GM19468 (cell line): Measurements from ENCODE around the gene ARHGAP35.
A peak's percentile ranks its signal among the peaks of the same experiment; 100 is the strongest.
"Not testable (repeated sequence)": the region's sequence is repeated elsewhere in the genome, so short reads cannot be mapped to it uniquely, and the experiment has no call there.

Source experiments
- ATAC-seq: cut with Tn5 transposase; IDR thresholded peaks from one replicate; pipeline ENCODE4 v1.9.1; 2021; ENCODE audit warnings: mild to moderate bottlenecking, moderate library complexity, moderate number of reproducible peaks; ENCODE audit not compliant: unreplicated experiment; ENCODE audit errors: extremely low read depth

Gene ARHGAP35

DNA sequence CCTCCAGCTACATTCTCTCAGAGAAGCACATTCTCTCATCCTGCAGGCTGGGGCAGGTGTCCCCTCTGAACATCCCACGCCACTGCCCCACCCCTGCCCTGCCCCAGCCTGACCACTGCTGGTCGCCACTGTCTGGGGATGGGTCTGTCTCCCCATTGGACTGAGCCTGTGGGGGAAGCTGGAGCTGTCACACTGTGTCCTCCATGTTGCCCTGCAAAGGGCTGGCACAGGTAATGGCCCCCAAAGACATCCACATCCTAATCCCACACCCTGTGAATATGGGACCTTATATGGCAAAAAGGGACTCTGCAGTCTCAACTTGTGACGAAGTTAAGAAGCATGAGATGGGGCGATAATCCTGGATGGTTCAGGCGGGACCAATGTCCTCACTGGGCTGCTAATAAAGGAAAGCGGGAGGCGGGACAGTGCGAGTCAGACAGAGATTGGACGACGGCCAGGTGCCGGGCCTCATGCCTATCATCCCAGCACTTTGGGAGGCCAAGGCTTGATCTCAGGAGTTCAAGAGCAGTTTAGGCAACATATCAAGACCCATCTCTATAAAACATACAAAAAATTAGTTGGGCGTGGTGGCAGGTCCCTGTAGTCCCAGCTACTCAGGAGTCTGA is 19.2 kb upstream of the ARHGAP35 start:
- no peak for ATAC-seq

DNA sequence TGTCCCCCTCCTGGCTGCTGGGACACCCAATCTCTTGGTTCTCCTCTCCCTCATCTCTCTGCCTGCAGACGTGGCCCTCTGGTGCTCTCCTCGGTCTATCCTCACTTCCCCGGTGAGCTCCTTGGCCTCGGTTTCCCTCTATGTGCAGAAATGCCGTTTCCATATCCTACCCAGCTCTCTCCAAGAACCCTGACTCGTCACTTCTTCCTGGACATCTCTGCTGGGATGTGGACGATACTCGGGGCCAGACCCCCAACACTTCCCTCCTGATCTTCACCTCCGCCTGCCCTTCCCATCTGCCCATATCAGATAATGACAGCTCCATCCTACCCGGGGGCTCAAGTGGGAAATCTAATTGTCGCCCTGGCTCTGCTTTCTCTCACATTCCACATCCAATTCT is 18.0 kb upstream of the ARHGAP35 start:
- ATAC-seq, result no peak

DNA sequence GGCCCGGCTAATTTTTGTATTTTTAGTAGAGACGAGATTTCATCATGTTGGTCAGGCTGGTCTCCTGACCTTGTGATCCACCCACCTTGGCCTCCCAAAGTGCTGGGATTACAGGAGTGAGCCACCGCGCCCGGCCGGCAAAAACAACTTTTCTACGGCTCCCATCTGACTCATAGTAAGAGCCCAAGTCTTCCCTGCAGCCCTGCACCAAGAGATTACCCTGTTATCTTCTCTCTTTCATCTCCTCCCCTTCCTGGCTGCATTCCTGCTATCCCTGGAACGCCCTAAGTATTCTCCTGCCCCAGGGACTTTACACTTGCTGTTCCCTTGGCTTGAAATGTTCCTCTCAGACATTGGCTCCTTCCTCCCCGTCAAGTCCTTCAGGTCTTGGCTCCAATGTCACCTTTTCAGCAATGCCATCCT is 16.7 kb upstream of the ARHGAP35 start:
- no peak for ATAC-seq

DNA sequence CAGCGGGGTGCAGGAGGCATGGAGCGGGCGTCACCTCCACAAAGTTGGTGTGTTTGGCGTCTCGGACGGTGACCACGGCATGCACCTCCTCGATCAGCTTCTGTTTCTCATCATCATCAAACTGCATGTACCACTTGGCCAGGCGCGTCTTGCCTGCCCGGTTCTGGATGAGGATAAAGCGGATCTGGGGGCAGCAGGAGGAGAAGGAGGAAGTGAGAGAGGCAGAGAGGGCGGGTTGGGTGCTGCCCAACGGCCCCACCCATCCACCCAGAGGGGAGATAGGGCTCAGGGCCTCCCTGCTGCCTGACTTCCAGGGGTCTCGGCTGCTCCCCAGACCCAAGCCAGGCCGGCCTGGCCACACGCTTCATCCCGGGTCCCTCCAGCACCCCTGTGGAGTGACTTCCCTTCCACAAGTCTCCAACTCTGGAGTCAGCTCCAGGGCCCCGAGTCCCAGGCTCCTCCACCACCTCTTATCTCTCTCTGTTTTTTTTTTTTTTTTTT is 14.8 kb upstream of the ARHGAP35 start:
- ATAC-seq, result no peak

DNA sequence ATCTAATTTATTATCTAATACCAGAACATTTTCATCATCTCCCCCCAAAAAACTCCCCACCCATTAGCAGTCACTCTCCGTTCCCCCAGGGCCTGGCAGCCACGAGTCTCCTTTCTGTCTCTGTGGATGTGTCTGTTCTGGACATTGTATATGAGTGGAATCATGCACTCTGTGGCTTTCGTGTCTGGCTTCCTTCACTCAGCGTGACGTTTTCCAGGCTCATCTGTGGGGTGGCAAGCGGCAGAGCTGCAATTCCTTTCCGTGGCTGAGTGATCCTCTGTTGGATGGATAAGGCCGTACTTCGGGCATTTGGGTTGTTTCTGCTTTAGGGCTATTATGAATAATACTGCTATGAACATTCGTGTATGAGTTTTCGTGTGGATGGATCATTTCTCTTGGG is 13.3 kb upstream of the ARHGAP35 start:
- ATAC-seq, result no peak

DNA sequence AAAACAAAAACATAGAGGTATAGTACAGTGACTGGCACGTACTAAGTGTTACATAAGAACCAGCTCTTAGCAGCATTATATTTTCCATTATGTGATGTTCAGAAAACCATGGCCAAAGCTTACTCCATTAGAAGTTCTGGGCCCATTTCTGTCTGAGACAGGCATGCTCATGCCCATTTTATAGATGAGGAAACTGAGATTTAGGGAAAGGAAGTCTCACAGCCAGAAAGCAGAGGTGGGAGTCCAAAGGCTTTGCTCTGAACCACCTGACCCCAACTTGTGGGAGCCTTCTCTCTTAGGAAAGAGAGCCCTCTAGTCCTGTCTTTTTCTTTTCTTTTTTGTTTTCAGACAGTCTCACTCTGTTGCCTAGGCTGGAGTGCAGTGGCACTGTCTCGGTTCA is 12.4 kb upstream of the ARHGAP35 start:
- no peak for ATAC-seq

DNA sequence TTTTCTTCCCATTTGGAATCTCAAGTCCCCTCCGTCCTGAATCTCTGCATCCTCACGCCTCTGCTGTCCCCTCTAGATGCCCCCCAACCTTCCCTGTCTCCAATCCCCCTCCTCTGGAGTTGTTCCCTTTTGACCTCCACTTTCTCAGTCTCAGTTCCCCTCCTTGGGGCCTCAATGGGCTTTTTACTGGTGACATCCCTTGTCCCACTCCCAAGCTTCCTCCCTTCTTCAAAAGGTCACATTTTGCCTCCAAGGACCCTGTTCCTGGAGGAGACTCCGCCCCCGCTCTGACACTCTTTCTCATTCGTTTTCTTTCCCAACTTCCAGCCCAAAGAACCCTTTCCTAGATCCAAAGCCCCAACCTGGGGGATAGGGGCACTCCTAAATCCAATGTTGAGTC is 11.2 kb upstream of the ARHGAP35 start:
- ATAC-seq, result no peak

DNA sequence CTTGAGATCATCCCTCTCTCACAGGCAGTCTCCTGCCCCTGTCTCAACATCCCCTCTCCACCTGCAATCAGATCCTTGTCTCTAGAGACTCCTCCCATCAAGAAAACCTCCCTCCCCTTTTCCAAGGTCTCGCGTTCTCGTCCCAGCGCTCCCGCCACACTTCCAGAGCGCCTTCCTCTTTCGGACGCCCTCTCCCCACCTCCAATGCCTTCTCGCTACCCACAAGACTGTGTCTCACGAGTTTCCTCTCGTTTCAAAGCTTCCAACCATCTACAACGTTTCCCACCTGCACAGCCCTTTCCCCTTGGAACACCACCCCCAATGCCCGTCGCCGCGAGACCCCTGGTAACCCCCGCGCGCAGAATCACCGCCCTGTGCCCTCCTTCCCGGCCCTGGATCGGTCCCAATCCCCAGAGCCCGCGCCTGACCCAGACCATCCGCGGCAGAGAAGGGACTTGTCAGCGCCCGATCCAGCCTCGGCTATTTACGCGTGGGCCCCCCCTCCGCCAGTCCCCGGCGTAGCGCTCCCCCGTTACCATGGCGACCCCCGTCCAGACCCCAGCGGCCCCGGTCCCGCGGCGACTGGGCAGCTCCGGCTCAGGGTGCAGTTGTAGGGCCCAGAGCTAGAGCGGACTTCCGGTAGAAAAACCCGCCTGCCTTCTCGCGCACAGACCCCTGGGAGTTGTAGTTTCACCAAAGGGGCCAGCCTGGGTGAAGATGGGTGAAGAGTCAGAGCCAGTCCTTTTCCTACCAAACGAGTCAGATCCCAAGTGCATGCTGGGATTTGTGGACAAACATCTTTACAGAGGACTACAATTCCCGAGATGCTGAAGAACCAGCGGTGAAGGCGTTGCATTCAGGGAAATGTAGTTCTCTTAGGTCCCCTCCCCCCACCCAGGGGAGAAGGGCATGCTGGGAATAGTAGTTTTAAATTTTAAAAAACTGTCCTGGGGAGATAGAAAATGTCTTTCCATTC is 10.3 kb upstream of the ARHGAP35 start, which contains the start of gene AP2S1:
Gene AP2S1, minus strand, starts transcription at position 619 of the 976 bp plus-strand sequence. Its CDS starts 80 bp downstream, at position 539.
- ATAC-seq, result peak; percentile 72

DNA sequence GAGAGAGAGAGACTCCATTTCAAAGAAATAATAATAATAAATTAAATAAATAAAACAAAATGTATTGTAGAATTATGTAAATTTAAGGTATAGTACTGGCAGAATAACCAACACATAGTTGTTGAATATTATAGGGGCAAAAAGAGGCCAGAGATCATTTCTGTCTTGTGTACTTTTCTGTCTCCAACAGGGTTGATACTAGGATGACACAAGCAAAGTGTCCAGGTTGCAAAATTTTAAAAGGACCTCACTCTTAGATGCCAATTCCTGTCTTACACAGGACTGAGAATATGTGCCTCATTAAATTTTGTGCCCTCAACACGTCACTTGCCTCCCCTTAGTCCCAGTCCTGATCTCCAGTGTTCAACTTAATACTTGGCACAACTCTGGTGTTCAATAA is 8.0 kb upstream of the ARHGAP35 start:
- ATAC-seq, result no peak

DNA sequence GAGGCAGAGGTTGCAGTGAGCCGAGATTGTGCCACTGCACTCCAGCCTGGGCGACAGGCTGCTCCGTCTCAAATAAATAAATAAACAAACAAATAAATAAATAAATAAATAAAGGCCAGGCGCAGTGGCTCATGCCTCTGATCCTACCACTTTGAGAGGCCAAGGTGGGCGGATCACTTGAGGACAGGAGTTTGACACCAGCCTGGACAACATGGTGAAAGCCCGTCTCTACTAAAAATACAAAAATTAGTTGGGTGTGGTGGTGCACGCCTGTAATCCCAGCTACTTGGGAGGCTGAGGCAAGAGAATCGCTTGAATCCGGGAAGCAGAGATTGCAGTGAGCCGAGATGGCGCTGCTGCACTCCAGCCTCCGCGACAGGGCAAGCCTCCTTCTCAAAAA is 6.1 kb upstream of the ARHGAP35 start:
- ATAC-seq, result not testable (repeated sequence)

DNA sequence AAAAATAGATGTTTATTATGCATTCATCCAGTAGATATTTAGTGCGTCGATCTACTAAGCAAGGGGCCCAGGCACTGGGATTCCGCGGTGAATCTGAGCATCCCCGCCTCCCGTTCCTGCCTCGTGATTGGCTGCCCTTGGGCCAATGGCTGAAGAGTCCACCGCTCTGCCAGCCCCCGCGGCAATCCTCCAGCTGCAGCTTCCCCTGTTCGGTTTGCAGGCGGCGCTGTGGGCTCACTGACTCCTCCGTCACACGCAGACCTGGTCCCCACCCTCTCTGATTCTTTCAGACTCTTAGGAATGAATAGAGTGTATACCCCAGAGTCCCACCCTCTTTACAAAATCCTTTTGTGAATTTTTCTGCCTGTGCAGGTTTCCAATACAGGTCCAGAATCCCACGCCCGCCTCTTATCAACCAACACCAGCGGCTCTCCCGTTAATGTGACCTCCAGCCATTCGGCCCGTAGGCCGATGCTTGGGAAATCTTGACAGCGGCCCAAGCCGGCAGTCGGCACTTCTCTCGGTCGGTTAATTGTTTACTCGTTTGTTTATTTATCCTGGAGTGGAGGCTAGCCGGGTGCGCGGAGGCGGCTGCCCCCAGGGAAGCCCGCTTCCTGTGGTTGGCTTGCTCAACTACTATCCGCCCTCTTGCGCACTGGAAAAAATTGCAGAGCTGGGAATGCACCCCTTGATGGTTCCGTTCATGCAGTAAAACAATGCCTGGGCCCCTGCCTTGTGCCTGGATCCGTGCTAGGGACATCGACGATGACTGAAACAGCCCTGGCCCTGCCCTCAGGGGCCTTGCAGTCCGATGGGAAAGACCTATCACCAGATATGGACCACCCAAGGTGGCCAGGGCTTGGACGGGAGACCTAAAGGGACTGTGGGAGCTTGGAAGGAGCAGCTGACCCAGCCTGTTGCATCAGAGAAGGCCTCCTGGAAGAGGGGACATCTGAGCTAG is 4.5 kb upstream of the ARHGAP35 start:
- ATAC-seq, result no peak

DNA sequence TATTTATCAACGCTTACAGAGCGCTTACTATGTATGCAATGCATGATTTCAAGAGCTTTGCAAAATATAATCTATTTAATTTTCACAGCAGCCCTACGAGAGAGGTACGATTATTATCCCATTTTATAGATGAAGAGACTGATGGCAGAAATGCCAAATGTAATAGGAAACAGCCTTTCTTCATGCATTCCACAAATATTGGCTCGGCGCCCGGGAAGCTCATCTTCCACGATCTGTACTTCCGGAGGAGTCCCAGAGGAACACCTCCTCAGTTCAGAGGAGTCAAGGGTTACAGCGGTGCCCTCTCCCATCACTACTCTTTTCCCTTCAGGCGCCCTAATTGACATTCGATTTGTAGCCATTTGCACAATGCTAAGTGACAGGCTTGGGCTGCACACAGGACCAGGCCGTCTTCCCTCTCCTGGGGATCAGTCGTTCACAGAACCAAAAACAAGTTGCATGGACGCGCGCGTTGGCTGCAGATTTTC is 1.1 kb upstream of the ARHGAP35 start:
- no peak for ATAC-seq

DNA sequence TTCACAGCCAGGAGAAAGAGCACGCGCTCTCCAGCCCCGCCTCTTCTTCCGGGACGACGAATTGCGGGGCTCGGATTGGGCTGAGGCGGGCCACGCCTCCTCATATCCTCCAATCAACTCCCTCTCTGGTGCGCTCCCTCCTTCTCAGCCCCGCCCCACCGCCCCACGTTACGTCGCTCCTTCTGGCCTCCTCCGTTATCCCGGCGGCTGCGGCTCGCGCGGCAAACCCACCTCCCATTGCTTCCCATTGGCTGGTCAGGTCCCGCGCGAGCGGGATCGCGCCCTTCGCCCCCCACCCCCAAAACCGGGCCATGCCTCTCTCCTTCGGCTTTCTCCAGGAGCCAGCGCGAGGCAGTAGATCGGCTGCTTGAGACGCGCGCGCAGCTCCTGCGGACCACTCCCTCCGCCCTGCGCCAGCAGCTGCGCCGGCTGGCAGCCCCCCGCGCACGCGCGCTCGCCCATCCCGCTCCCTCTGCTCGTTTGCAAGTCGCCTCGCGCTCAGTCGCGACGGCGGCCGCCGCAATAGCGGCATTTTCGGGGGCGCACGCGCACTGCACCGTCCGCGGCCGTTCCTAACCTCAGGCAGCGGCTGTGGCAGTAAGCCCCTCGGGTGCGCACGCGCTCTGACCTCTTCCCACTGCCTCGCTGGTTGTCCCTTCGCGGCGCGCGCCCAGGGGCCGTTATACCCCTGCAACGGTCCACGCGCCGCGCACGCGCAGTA is 512 bp upstream of the ARHGAP35 start:
- ATAC-seq, result peak; percentile 44

DNA sequence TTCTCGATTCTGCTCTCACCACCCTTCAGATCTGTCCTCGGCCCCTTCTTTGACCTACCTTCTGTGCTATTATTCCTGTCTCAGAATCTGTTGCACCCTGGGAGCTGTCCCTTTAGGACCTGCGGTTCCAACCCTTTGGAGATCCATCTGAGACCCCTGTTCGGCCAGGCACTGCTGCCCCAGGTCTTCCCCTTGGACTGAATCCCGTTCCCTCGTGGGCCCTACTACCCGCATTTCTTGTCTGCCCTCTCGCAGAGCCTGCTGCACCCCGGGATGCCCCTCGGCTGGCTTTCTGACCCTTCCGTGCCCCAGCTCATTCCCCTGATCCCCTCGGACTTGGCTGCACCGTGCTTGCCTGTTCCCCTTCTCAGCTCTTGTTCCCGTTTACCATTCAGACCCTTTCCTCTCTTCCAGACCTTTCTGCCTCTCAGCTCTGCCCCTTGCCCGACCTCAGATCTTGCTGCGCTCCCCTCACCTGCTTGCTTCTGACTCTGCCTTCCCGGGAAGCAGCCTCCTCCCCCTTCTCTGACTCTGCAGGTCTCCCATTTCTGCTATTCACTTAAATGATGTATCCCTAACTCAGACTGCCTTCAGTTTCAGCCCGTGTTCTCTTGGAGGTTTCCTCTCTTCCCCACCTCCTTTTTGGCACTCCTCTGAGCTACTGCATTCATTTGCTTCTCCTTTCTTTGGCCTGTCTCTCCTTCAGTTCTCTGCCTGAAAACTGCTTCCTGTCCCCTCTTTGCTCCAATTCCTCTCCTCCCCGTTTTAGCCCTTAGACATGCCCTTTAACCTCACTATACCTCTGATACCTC is 1.1 kb downstream of the ARHGAP35 start:
- ATAC-seq, result no peak

DNA sequence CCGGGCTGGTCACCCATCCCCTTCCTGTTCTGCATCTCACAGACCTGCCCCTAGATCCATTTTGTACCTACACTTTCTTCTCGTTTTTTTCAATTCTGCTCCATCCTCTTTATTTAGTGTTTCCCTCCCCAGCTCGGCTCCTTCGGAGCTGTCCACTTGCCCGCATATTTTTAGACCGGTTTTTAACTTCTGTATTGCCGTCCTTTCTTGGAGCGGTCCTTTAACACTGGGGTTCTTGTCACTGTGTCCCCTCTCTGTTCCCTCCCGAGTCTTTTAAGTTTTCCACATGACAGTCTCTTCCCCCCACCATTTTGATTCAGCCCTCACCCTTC is 1.7 kb downstream of the ARHGAP35 start:
- no peak for ATAC-seq

DNA sequence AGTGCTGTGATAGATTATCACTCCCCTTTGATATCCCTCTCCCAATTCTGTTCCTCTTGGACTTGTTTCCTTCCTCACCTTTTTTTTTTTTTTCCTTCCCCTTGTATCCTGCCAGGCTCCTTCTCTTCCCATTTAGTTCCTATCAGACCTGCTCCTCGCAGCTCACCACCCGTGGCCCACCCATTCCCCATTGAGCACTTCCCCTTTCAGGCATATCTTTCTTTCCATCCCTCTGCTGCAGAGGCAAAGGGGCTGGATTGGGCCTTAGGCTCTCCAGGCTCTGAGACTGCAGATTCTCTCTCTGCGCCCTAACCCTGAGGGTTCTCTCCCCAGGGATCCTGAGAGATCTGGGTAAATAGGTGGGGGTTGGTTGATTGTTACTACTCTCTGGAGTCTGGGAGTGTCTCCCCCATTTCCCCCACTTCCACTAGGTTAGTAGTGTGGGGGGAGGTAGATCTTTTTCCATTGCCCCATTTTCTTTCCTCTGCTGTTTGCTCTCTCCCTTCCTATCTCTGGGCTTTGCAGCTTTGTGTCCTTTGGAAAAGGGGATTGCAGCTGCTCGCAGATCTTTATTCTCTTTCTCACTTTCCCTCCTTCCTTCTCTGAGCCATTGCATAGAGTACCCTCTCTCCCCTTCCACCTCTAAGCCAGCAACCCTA is 2.3 kb downstream of the ARHGAP35 start:
- ATAC-seq, result no peak

DNA sequence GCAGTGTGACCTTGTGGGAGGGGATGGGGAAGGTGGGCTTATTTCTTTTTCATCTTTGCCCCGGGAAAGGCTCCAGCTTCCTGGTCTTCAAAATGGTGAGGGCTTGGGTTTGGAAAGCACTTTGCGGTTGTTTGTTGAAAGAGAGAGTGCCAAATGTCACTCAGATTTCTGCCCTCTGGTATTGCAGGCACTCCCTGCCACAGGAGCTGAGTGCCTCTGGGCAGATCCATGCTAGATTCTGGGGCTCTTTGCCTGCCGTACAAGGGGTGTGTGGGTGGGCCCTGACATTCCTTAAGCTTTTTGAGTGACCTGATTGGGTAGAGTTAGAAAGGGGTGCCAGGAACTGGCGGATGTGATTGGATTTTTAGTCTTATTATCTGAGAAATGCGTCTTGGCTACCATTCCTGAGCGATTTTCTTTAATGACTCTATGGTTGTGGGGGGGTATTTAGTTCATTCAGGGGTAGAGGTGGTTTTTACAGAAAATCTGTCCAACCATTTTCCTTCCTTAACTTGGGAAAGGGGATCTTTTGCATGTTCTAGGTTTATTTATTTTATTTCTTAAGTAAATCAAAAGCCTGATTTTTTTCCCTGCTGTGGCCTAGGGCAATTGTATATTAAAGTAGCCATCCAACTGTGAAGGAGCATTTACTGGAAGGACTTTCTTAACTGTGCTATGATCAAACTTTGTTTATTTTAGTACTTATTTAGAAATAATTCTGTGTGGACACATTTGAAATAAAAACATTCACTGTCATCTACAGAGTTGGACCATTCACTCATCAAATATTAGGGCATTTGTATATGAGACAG is 3.2 kb downstream of the ARHGAP35 start:
- no peak for ATAC-seq
